ENCODE data around the gene MFAP3L. TPM values are rescaled to one million over a fixed set of nuclear protein-coding genes. Genes with fewer than 3 reads are reported as not detected.
"Not testable (repeated sequence)": the region's sequence is repeated elsewhere in the genome, so short reads cannot be mapped to it uniquely, and the experiment has no call there.

The MFAP3L gene
- total and polyA plus RNA-seq, 4 donors: 0.87 to 5.3 (median 2.4) TPM

DNA sequence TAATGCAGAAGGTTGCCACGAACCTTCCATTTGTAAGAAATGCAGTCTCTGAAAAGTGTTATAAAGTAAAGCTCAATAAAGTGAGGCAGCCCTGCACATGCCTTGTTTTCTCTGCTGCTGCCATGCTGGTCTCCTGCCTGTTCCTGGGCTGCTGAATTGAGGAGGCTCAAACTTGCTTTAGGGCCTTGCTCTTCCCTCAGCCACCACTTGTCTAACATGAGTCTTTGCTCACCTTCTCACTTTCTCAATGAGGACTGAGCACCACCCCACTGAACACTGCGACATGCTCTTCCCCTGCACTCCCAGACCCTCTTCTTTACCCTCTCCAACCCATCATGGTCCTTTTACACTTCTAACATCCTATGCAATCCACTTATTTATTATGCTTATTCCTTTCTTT, 25.2 kb upstream of the MFAP3L start:
- Histone ChIP-seq H3K27me3 (ENCODE audit: control insufficient read depth in 3 of 3, insufficient read depth in 3 of 3, low read length in 2 of 3) (no peaks in the 10 kb centered on the region), H3K36me3 (ENCODE audit: control insufficient read depth in 4 of 4, insufficient read depth in 4 of 4, low read length in 4 of 4) (no peaks in the 10 kb centered on the region), H3K27ac (ENCODE audit: low read depth in 1 of 2, low read length in 1 of 2) (no peak overlapping the region), H3K9me3 (ENCODE audit: control insufficient read depth in 4 of 4, insufficient read depth in 3 of 4, low read length in 3 of 4) (no peaks in the 10 kb centered on the region), H3K4me1 (ENCODE audit: control insufficient read depth in 5 of 5, insufficient read depth in 5 of 5, low read length in 5 of 5) (peaks cover 0 to 21% (median 0%) of the 10 kb centered on the region in 5 donors), H3K9ac (ENCODE audit: insufficient read depth in 1 of 2, low read length in 2 of 2) (no peak overlapping the region), H3K4me3 (no peak overlapping the region)
- no peak for DNase-seq
- ATAC-seq (ENCODE audit: insufficient read depth, low FRiP score): no peak
- 89 to 92% methylated on average over 2 of the region's 2 CpGs for WGBS, 2 donors
- TF ChIP-seq, protein P1, sequence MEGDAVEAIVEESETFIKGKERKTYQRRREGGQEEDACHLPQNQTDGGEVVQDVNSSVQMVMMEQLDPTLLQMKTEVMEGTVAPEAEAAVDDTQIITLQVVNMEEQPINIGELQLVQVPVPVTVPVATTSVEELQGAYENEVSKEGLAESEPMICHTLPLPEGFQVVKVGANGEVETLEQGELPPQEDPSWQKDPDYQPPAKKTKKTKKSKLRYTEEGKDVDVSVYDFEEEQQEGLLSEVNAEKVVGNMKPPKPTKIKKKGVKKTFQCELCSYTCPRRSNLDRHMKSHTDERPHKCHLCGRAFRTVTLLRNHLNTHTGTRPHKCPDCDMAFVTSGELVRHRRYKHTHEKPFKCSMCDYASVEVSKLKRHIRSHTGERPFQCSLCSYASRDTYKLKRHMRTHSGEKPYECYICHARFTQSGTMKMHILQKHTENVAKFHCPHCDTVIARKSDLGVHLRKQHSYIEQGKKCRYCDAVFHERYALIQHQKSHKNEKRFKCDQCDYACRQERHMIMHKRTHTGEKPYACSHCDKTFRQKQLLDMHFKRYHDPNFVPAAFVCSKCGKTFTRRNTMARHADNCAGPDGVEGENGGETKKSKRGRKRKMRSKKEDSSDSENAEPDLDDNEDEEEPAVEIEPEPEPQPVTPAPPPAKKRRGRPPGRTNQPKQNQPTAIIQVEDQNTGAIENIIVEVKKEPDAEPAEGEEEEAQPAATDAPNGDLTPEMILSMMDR (IDR thresholded peaks at IDR 0.05; ENCODE audit: control extremely low read depth, extremely low read depth): no peak

GRCh38 chr4:170049766-170050165, 23.6 kb upstream of the MFAP3L start:
- no peak overlapping the region for H3K9ac ChIP-seq (ENCODE audit: insufficient read depth in 1 of 2, low read length in 2 of 2)
- WGBS, 2 donors: 70 to 80% methylated on average over 6 of the region's 6 CpGs
- H3K27me3 ChIP-seq (ENCODE audit: control insufficient read depth in 3 of 3, insufficient read depth in 3 of 3, low read length in 2 of 3): no peaks in the 10 kb centered on the region
- TF ChIP-seq, protein P1 (IDR thresholded peaks at IDR 0.05; ENCODE audit: control extremely low read depth, extremely low read depth): no peak
- DNase-seq: peak; percentile 42 to 74 (median 66)
- H3K36me3 ChIP-seq (ENCODE audit: control insufficient read depth in 4 of 4, insufficient read depth in 4 of 4, low read length in 4 of 4): no peaks in the 10 kb centered on the region
- H3K4me1 ChIP-seq (ENCODE audit: control insufficient read depth in 5 of 5, insufficient read depth in 5 of 5, low read length in 5 of 5): peaks cover 0 to 21% (median 0%) of the 10 kb centered on the region in 5 donors
- H3K27ac ChIP-seq (ENCODE audit: low read depth in 1 of 2, low read length in 1 of 2): no peak overlapping the region
- no peak for ATAC-seq (ENCODE audit: insufficient read depth, low FRiP score)
- H3K4me3 ChIP-seq: no peak overlapping the region
- no peaks in the 10 kb centered on the region for H3K9me3 ChIP-seq (ENCODE audit: control insufficient read depth in 4 of 4, insufficient read depth in 3 of 4, low read length in 3 of 4)

GRCh38 chr4:170047771-170048354, 21.7 kb upstream of the MFAP3L start:
- ATAC-seq (ENCODE audit: insufficient read depth, low FRiP score): no peak
- WGBS, 2 donors: 17 to 26% methylated on average over 4 of the region's 4 CpGs

DNA sequence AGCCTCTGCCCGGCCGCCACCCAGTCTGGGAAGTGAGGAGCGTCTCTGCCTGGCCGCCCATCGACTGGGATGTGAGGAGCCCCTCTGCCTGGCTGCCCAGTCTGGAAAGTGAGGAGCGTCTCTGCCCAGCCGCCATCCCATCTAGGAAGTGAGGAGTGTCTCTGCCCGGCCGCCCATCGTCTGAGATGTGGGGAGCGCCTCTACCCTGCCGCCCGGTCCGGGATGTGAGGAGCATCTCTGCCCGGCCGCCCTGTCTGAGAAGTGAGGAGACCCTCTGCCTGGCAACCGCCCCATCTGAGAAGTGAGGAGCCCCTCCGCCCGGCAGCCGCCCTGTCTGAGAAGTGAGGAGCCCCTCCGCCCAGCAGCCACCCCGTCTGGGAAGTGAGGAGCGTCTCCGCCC, 20.0 kb upstream of the MFAP3L start:
- H3K36me3 ChIP-seq (ENCODE audit: control insufficient read depth in 4 of 4, insufficient read depth in 4 of 4, low read length in 4 of 4); DNase-seq; H3K27me3 ChIP-seq (ENCODE audit: control insufficient read depth in 3 of 3, insufficient read depth in 3 of 3, low read length in 2 of 3); H3K9ac ChIP-seq (ENCODE audit: insufficient read depth in 1 of 2, low read length in 2 of 2); H3K9me3 ChIP-seq (ENCODE audit: control insufficient read depth in 4 of 4, insufficient read depth in 3 of 4, low read length in 3 of 4); ATAC-seq (ENCODE audit: insufficient read depth, low FRiP score); H3K4me3 ChIP-seq; H3K27ac ChIP-seq (ENCODE audit: low read depth in 1 of 2, low read length in 1 of 2): not testable (repeated sequence)
- 97 to 98% methylated on average over 13 to 20 of the region's 24 CpGs for WGBS, 2 donors
- peaks cover 0 to 21% (median 0%) of the 10 kb centered on the region in 5 donors for H3K4me1 ChIP-seq (ENCODE audit: control insufficient read depth in 5 of 5, insufficient read depth in 5 of 5, low read length in 5 of 5)

More at GRCh38 chr4:170047771-170048354, 21.7 kb upstream of the MFAP3L start:
- H3K27me3 ChIP-seq (ENCODE audit: control insufficient read depth in 3 of 3, insufficient read depth in 3 of 3, low read length in 2 of 3): no peaks in the 10 kb centered on the region
- H3K36me3 ChIP-seq (ENCODE audit: control insufficient read depth in 4 of 4, insufficient read depth in 4 of 4, low read length in 4 of 4): no peaks in the 10 kb centered on the region
- no peak overlapping the region for H3K9ac ChIP-seq (ENCODE audit: insufficient read depth in 1 of 2, low read length in 2 of 2)
- no peak overlapping the region for H3K4me3 ChIP-seq
- no peaks in the 10 kb centered on the region for H3K9me3 ChIP-seq (ENCODE audit: control insufficient read depth in 4 of 4, insufficient read depth in 3 of 4, low read length in 3 of 4)
- no peak overlapping the region for H3K27ac ChIP-seq (ENCODE audit: low read depth in 1 of 2, low read length in 1 of 2)
- TF ChIP-seq, protein P1 (IDR thresholded peaks at IDR 0.05; ENCODE audit: control extremely low read depth, extremely low read depth): peak; percentile 76
- H3K4me1 ChIP-seq (ENCODE audit: control insufficient read depth in 5 of 5, insufficient read depth in 5 of 5, low read length in 5 of 5): peaks cover 0 to 21% (median 0%) of the 10 kb centered on the region in 5 donors
- DNase-seq: peak; percentile 64 to 88 (median 87)

Measured in lung (tissue), 12 donors.